Activated T-helper 17 cell treated with anti-CD3 and anti-CD28 coated beads, Interleukin-2, amount 50 U/mL, for 72 hours (primary cell): Measurements from ENCODE around the gene TSSC4. TPM values are rescaled to one million over a fixed set of nuclear protein-coding genes. Genes with fewer than 3 reads are reported as not detected.

Source experiments
- ATAC-seq: fragments of 150-1000 bp; cut with Tn5 transposase; replicated peaks from 2 replicates; pipeline ENCODE4 v1.10.0; 2021; ENCODE audit warnings: mild to moderate bottlenecking, moderate library complexity
- H3K27ac Mint-ChIP-seq: one replicate; pipeline ENCODE4 v1.8.0; 2022; ENCODE audit warnings: mixed read lengths
- H3K27me3 Mint-ChIP-seq: one replicate; pipeline ENCODE4 v1.8.0; 2022; ENCODE audit warnings: mixed read lengths
- H3K36me3 Mint-ChIP-seq: one replicate; pipeline ENCODE4 v1.8.0; 2022; ENCODE audit warnings: low read depth, mild to moderate bottlenecking, mixed read lengths
- H3K4me1 Mint-ChIP-seq: one replicate; pipeline ENCODE4 v1.8.0; 2022; ENCODE audit warnings: mixed read lengths
- H3K4me3 Mint-ChIP-seq: one replicate; pipeline ENCODE4 v1.8.0; 2022; ENCODE audit warnings: mild to moderate bottlenecking, mixed read lengths
- H3K9me3 Mint-ChIP-seq: one replicate; pipeline ENCODE4 v1.8.0; 2022; ENCODE audit warnings: mixed read lengths
- total RNA-seq, 2 donors: library from RNA; stranded (reverse); gene quantifications; one replicate each; pipeline ENCODE4 v1.2.3, GENCODE V29; 2022

Gene TSSC4
- total RNA-seq, 2 donors from 2014 or later = 19.7 to 58.7 TPM

DNA sequence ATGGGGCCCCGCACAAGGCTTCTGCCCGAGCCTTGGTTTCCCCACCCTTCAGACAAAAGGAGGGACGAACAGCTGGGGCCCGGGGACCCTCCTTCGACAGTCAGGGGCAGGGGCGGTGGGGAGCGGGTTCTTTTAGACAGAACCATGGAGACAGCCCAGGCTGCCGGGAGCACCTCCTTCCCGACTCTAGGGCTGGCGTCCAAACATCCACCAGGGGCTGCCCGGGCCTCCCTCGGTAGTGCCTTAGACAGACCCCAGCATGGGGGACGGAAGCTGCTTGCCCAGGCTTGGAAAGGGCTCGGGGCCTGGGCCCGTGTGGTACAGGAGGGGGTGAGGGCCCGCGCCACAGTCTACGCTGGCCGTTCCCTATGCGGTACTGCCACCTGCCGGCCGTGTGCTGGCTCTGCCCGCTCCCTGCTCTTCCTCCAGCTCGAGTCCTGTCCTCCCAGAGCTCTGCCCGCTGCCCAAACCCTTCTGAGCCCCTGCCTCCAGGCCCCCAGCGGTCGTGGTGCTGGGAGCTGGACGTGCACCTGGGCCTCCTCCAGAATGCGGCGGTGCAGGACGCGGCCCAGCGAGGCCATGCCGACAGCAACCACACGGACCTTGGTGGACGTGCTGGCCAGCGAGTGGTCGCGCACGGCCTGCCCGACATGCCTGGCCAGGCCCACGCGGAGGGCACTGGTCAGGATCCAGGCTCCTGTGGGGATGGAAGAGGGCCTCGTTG is 20.1 kb downstream of the TSSC4 start:
- ATAC-seq = peak; percentile 93
- Mint-ChIP-seq H3K4me3 (no peak overlapping the region), H3K36me3 (no peaks in the 10 kb centered on the region), H3K27me3 (no peaks in the 10 kb centered on the region), H3K27ac (no peak overlapping the region), H3K4me1 (no peaks in the 10 kb centered on the region), H3K9me3 (no peaks in the 10 kb centered on the region)

DNA sequence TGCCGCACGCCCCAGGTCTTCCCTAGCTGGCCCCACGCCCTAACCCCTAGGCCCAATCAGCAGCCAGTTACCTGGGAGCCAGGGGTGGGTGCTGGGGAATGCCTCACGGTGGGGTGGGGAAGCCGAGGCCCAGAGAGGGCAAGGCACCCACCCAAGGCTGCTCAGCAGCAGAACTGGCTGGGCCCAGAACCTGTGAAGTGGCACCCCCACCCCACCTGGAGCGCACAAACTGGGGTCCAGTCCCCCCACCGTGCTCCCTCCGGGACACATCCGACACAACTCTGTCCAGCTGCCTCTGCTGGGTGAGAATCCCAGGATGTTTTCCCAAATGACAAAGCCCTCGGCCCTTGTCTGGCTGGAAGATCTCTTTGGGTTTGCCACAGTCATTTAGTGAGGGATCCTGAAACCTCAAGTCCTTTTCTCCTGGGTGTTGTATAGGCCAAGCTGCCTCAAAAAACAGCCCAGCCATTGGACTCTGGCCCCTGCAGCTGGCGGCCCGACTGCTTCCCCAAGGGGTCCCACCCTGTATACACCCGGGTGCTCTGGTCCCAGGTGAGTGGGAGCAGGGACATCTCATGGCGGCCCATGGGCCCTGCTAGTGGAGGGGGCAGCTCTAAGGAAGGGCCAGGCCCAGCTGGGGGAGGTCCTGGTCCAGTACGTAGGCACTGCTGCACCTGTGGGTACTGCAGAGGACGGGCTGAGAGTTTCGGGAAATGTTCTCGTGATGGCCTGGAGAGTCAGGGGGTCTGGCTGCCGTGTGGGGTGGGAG is 20.9 kb downstream of the TSSC4 start:
- ATAC-seq = no peak
- no peak overlapping the region for H3K4me3 Mint-ChIP-seq

DNA sequence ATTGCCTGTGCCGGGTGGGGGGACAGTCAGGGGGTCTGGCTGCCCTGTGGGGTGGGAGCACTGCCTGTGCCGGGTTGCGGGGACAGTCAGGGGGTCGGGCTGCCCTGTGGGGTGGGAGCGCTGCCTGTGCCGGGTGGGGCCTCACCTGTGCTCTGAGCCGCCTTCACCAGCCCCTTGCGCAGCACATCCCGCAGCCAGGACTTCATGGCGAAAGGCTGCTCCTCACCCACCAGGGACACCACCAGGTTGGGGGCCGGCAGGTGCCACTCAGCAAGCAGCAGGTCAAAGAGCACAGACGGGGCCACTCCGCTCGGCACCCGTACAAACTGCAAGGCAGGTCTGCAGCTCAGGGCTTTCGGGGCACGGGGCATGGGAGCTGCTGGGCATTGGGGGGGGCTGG is 21.4 kb downstream of the TSSC4 start:
- no peak overlapping the region for H3K4me3 Mint-ChIP-seq
- ATAC-seq = no peak
- H3K4me1 Mint-ChIP-seq = no peaks in the 10 kb centered on the region
- H3K27ac Mint-ChIP-seq = no peak overlapping the region
- H3K27me3 Mint-ChIP-seq = no peaks in the 10 kb centered on the region
- H3K36me3 Mint-ChIP-seq = no peaks in the 10 kb centered on the region
- no peaks in the 10 kb centered on the region for H3K9me3 Mint-ChIP-seq

More for the DNA sequence above, 20.9 kb downstream of the TSSC4 start:
- H3K27ac Mint-ChIP-seq = no peak overlapping the region
- no peaks in the 10 kb centered on the region for H3K27me3 Mint-ChIP-seq
- H3K9me3 Mint-ChIP-seq = no peaks in the 10 kb centered on the region
- no peaks in the 10 kb centered on the region for H3K4me1 Mint-ChIP-seq
- H3K36me3 Mint-ChIP-seq = no peaks in the 10 kb centered on the region

DNA sequence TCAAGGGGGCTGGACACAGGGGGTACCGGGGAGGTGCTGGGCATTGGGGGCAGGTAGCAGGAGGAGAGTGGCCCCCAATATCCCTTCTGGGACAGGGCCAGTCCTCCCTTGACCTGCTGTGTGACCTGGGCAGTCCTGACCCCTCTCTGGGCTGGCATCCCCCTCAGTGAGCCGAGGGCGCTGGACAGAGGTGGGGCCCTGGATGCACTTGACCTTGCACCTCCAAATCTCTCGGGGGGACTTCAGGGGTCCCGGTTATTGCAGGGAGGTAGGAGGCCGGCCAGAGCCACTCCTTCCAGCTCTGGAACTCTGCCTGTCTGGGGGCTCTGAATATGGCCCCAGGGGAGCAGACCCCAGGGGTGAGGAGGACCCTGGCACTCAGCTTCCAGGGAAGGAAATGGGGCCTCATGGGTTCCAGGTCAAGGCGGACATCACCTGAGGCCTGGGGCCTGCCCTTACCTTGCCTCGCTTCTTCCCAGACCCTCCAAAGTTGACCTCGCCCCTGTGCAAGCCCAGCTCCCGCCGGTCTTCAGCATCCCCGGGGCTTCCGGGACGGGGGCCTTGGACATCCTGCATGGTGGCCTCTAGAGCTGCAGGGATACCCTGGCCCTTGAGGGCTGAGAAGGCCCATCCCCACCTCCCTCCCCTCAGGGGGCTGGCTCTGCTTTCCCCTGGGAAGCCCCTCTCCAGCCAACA is 22.1 kb downstream of the TSSC4 start:
- Mint-ChIP-seq H3K36me3 (no peaks in the 10 kb centered on the region), H3K4me1 (no peaks in the 10 kb centered on the region), H3K9me3 (no peaks in the 10 kb centered on the region), H3K27me3 (no peaks in the 10 kb centered on the region), H3K27ac (no peak overlapping the region), H3K4me3 (no peak overlapping the region)
- no peak for ATAC-seq

DNA sequence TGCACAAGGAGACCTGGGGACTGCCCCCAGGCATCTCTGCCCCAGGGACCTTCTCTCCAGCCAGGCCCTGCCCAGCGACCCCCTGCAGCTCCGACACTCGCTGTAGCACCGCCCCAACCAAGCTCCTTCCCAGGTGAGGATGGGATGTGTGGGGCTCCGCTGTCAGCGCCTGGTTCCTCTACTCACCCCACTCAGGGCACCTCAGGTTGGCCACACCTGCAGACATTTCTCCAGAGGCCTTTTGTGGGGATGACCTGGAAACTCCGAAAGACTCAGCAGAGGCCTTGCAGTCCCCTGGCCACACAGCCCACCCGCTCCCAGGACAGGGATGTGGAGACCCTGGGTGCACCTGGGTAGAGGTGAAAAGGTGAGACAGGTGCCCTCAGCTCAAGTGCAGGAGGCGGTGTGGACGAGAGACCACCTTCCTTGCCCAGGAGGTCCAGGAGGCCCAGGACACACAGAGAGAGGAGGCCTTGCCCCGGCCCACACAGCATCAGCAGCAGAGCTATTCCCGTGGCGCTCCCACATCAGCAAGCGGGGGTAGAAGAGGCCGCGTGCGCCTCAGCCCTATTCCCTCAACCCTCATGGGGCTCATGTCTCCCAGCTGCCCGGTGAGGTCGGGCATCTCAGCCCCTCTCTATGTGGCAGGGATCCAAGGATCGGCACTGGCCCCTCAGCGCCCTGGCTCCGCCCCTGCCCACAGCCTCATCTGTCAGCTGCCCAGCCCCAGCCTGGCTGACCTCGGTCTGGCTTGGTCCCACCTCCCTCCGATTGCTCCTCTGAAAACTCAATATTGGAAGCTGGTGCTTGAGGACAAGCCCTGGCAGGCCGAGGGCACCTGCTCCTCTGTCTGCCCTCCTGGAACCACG is 22.8 kb downstream of the TSSC4 start:
- H3K36me3 Mint-ChIP-seq = no peaks in the 10 kb centered on the region
- H3K4me1 Mint-ChIP-seq = no peaks in the 10 kb centered on the region
- no peak overlapping the region for H3K4me3 Mint-ChIP-seq
- no peak overlapping the region for H3K27ac Mint-ChIP-seq
- no peaks in the 10 kb centered on the region for H3K9me3 Mint-ChIP-seq
- no peaks in the 10 kb centered on the region for H3K27me3 Mint-ChIP-seq
- ATAC-seq = no peak

DNA sequence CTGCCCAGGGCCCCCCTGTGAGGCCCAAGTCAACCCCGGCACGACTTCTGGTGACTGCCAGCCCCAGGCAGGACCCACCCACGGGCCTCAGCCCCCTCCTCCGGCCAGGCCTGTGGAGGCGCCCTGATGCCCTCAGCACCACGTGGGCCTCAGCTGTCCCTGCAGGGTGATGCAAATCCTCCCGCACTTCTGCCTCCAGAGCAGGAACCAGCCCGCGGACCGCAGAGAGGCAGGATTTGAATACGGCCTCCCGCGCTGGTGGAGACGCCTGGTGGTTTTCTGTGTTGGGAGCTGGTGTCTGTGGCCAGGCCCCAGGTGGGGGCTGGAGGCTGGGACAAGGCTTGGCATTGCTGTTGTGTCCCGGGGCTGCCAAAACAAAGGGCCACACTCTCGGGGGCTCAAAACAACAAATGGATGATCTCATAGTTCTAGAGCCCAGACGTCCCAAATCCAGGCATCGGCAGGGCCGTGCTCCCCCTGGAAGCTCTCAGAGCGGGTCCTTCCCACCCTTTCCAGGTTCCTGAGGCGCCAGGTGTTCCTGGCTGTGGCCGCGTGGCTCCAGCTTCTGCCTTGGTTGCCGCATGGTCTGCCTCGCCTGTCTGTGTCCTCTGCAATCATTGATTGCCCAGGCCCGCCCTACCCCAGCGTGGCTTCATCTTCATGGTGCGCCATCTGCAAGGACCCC is 24.4 kb downstream of the TSSC4 start:
- Mint-ChIP-seq H3K27ac (no peak overlapping the region), H3K4me3 (no peak overlapping the region), H3K27me3 (no peaks in the 10 kb centered on the region), H3K36me3 (no peaks in the 10 kb centered on the region), H3K9me3 (no peaks in the 10 kb centered on the region), H3K4me1 (no peaks in the 10 kb centered on the region)
- no peak for ATAC-seq

DNA sequence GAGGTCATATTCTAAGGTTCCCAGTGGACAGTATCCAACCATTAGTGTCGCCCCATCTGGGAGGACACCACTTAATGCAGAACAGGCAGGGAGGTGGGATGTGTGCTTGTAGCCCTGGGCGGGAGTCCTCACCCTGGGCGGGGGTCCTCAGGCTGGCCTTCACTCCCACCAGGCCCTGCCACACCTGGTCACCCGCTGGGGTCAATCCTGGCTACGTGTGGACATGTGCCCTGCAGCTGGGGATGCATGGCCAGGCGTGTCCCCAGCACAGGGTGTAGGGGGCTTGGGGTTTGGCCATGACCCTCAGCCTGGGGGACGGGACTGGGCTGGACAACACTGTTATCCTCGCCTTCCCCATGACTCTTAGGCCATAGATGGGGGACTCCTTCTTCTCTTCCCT is 25.0 kb downstream of the TSSC4 start:
- Mint-ChIP-seq H3K9me3 (no peaks in the 10 kb centered on the region), H3K4me1 (no peaks in the 10 kb centered on the region), H3K4me3 (no peak overlapping the region), H3K36me3 (no peaks in the 10 kb centered on the region), H3K27me3 (no peaks in the 10 kb centered on the region), H3K27ac (no peak overlapping the region)
- no peak for ATAC-seq

DNA sequence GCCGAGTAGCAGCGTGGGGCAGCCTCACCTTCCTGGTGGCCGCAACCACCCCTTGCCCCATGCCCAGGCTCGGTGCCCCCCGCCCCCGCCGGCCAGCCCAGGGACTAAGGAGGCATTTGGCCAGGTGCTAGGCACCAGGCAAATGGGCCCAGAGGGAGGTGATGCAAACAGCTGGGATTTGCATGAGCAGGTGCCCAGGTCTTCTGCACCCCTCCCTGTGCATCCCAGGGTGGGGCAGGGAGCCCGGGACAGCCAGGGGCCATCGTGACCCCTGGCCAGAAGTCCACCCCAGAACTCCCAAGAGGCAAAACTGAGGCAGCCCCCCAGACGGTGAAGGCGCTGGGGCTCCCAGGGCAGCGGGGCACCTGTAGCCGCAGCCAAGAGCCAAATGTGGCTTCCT is 25.7 kb downstream of the TSSC4 start:
- ATAC-seq = no peak
- no peak overlapping the region for H3K4me3 Mint-ChIP-seq
- no peaks in the 10 kb centered on the region for H3K4me1 Mint-ChIP-seq
- no peaks in the 10 kb centered on the region for H3K9me3 Mint-ChIP-seq
- H3K27ac Mint-ChIP-seq = no peak overlapping the region
- no peaks in the 10 kb centered on the region for H3K36me3 Mint-ChIP-seq
- H3K27me3 Mint-ChIP-seq = no peaks in the 10 kb centered on the region

DNA sequence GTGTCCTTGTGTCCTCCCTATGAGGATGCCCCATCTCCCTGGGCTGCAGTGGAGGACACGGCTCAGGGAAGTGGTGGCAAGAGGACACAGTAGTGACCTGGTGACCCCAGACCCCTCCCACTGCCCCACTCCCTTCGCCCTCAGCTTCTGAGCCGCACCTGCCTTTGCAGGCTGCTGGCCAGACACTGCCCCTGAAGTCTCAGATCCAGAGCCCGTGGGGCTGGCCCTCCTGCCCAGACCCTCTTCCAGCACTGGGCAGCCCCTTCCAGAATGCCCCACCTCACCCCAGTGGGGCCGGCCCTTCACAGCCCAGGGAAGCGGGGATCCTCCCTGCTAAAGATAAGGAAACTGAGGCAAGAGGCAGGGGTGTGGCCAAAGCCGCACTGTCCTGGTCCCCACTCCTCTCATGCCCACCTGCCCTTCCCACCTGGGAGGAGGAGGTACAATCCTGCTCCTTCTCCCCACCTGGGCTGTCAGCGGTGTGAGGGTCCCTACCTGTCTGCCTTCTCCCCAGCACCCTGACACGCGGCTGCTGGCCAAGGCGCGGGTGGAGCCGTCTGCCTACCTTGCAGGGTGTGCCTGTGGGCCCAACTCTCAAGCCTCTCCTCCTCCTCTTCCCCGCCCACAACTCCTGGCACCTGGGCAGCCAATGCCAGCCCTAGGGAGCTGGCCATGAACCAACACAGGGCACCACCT is 26.4 kb downstream of the TSSC4 start:
- Mint-ChIP-seq H3K4me3 (no peak overlapping the region), H3K4me1 (no peaks in the 10 kb centered on the region), H3K36me3 (no peaks in the 10 kb centered on the region), H3K27me3 (no peaks in the 10 kb centered on the region), H3K27ac (no peak overlapping the region), H3K9me3 (no peaks in the 10 kb centered on the region)
- no peak for ATAC-seq

DNA sequence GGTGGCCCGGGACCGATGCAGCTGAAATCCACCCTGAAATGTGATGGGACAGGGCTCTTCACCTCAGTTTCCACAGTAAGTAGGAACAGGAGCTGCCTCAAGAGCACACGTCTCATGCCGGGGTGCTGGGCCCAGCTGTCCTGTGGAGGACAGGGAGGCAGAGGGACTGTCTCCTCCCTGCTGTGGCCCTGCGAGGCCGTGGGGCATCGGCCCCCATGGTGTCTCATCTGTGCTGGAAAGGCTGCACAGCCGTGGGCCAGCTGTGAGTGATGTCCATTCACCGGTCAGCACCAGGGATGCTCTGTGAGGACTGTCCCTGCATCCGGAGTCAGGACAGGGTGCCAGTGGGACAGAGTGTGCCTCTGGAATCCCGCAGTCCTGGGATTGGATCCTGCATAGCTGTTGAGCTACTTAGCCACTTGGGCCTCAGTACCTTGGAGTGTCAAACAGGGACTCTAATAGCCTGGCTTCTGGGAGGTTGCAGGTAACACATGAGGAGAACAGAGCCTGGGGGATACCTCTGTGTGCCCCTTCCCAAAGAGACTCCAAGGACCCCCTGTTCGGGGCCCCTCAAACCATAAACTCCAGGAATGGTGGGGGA is 27.3 kb downstream of the TSSC4 start:
- Mint-ChIP-seq H3K4me3 (no peak overlapping the region), H3K4me1 (no peaks in the 10 kb centered on the region), H3K27ac (no peak overlapping the region), H3K9me3 (no peaks in the 10 kb centered on the region), H3K27me3 (no peaks in the 10 kb centered on the region), H3K36me3 (no peaks in the 10 kb centered on the region)
- ATAC-seq = no peak

DNA sequence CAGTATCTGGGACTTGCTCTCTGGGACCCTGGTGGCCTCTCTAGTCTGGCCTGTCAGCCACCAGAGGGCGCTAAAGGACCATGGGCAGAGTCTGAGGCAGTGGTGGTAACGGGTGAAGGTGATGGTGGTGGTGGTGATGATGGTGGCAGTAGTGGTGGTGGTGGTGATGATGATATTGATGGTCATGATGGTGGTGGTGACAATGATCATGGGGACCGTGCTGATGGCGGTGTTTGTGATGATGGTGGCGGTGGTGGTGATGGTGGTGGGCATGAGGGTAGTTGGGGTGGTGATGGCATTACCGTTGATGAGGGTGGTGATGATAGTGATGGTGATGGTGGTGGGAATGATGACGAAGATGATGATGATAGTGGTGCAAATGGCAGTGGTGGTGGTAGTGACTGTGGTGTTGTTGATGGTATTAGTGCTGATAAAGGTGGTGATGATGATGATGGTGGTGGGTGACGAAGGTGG is 27.8 kb downstream of the TSSC4 start:
- Mint-ChIP-seq H3K9me3 (no peaks in the 10 kb centered on the region), H3K27me3 (no peaks in the 10 kb centered on the region), H3K27ac (no peak overlapping the region), H3K4me3 (no peak overlapping the region), H3K4me1 (no peaks in the 10 kb centered on the region), H3K36me3 (no peaks in the 10 kb centered on the region)
- peak; percentile 89 for ATAC-seq

DNA sequence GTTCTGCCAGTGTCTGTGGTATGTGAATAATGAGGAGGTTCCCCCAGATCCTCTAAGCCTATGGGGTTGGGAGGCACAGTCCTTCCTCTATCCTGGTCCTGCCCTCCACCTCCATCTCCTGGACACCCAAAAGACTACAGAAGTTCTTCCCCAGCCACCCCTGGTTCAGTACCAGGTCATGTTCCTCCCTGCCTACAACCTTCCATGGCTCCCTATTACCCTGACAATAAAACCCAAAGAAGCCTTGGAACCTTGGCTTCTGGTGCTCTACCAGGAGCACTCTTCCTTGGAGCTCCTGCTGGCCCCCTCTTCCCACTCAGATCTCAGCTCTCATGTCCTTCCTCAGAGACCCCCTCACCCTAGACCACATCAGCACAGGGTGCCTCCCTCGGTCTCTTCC is 30.8 kb downstream of the TSSC4 start:
- no peaks in the 10 kb centered on the region for H3K9me3 Mint-ChIP-seq
- no peak for ATAC-seq
- H3K4me1 Mint-ChIP-seq = no peaks in the 10 kb centered on the region
- H3K27ac Mint-ChIP-seq = no peak overlapping the region
- no peaks in the 10 kb centered on the region for H3K27me3 Mint-ChIP-seq
- H3K36me3 Mint-ChIP-seq = no peaks in the 10 kb centered on the region
- no peak overlapping the region for H3K4me3 Mint-ChIP-seq

DNA sequence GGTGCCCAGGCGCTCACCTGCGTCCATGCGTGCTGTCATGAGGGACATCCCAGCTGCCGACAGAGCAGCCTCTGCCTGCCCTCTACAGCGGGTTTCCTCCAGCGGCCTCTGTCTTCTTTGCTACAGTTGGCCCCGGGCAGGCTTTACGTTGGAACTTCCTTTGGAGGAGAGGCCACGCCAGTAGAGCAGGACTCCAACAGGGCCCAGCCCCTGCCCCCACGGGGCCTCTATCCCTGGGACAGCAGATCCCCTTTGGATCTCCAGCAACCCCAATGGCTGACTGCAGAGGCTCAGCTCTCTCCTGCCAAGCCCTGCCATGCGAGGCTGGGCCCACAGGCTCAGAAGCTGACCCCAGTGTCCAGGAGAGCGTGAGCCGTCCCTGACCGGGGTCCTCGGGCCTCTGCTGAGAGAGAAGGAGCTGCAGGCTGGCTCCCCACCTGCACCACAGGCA is 31.6 kb downstream of the TSSC4 start:
- Mint-ChIP-seq H3K36me3 (no peaks in the 10 kb centered on the region), H3K27me3 (no peaks in the 10 kb centered on the region), H3K9me3 (no peaks in the 10 kb centered on the region), H3K4me1 (no peaks in the 10 kb centered on the region), H3K27ac (no peak overlapping the region), H3K4me3 (no peak overlapping the region)
- no peak for ATAC-seq
